ENCODE data around the gene BDNF. TPM values are rescaled to one million over a fixed set of nuclear protein-coding genes. Genes with fewer than 3 reads are reported as not detected.

The BDNF gene
- total RNA-seq, 1 donor from 2014 or later, result 12.6 TPM

DNA sequence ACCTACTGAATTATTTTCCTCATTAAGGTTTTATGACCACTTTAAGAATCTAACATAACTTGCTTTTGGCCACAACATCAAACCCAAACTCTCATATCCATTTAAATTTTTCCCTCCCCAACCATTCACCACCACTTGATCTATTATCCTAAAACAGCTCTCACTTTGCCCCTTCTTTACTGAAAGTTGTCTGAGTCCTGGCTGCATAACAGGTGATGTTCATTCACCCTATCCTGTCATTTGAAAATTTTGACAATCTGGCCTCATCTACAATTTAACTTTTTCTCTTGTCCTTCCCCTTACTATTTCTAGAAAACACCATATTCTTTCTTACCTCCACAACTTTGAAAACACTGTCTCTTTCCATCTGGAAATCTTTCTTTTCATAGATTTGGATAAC lies 89.3 kb downstream of the BDNF start:
- FAIRE-seq (no peak), DNase-seq (ENCODE audit: low spot score in 2 of 2) (no peak)

DNA sequence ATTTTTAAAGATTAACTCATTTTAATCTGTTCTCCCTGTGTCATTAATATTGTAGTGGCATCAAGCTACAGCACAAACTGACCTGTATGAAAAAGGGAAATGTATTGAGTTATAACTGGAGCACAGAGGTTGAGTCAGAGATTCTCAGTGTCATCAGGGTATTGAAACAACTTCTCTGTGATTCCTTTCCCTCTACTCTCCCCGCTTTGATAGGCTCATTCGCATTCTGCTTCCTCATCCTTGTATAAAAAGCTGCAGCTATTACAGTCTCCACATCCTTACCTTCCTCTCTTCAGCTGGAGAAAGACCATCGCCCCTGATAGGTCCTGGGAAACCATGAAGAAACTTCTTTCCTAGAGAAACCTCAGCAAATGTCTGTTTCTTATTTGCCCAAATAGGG lies 90.0 kb downstream of the BDNF start:
- no peak for DNase-seq (ENCODE audit: low spot score in 2 of 2)
- no peak for FAIRE-seq

DNA sequence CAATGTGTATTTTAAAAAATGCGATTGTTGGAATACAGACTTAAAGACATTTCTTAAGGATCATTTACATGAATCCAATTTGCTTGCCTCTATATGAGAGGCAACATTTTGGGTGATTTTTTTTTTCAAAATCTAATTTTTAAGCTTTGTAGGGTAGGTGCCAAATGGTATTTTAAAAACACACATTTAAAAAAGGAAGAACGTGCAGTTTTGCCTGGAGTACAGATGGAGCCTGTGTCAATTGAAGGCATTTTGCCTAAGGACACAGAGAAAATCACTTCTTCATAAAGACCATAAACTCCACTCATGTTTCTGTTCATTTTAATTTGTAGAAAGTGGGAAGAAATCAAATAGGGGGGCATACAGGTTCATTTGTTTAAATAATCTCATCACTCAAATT lies 91.3 kb downstream of the BDNF start:
- no peak for DNase-seq (ENCODE audit: low spot score in 2 of 2)
- no peak for FAIRE-seq

DNA sequence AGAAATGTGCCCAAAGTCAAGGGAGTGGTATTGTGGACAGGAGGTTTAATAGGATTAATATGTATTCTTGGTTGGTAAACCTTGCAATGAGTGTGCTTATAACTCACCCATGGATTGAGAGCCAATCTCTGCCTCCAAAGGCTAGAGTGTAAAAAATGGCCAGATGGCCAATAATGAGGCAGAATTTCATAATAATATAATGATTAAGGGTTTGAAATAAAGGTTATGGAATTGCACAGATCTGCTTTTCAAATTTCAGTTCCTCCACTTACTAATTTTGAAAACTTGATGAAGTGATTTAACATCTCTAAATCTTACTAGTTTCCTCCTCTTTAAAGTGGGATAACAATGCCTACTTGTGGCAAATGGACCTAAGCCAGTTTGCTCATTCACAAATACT lies 94.8 kb downstream of the BDNF start:
- DNase-seq (ENCODE audit: low spot score in 2 of 2) (no peak), FAIRE-seq (no peak)

Other genes starting within 250 kb of the BDNF start
- 17.1 TPM for gene LGR4, start 227.7 kb downstream of the BDNF start, total RNA-seq
- gene LIN7C, start 193.7 kb downstream of the BDNF start, total RNA-seq, result 342 TPM

All from frontal cortex (tissue), 4 donors.